Neuronal stem cell (in vitro differentiated cells): ENCODE data around the gene RUNX2.

Experiments
- DNase-seq: peaks from one replicate; pipeline ENCODE4 v3.0.0-alpha.2; 2013; ENCODE audit warnings: low spot score
- H2AFZ ChIP-seq: one replicate; pipeline ENCODE4 v1.6.1; 2013; ENCODE audit warnings: mild to moderate bottlenecking, low read length, inconsistent platforms
- H2AK5ac ChIP-seq: 2 replicates; pipeline ENCODE4 v1.6.1; 2013; ENCODE audit warnings: low read depth, mild to moderate bottlenecking, inconsistent platforms, low read length, moderate library complexity, mixed read lengths
- H2BK120ac ChIP-seq: 2 replicates; pipeline ENCODE4 v1.6.1; 2013; ENCODE audit warnings: low read depth, mild to moderate bottlenecking, inconsistent platforms, low read length, moderate library complexity, mixed read lengths
- H2BK12ac ChIP-seq: one replicate; pipeline ENCODE4 v1.6.1; 2013; ENCODE audit warnings: low read length, inconsistent platforms
- H2BK15ac ChIP-seq: 2 replicates; pipeline ENCODE4 v1.6.1; 2013; ENCODE audit warnings: mild to moderate bottlenecking, low read length, inconsistent platforms, mixed read lengths
- H2BK5ac ChIP-seq: one replicate; pipeline ENCODE4 v1.6.1; 2013; ENCODE audit warnings: inconsistent platforms, mild to moderate bottlenecking, low read length, moderate library complexity
- H3K14ac ChIP-seq: one replicate; pipeline ENCODE4 v1.6.1; 2013; ENCODE audit warnings: low read length, inconsistent platforms
- H3K18ac ChIP-seq: 2 replicates; pipeline ENCODE4 v1.6.1; 2013; ENCODE audit warnings: low read length, inconsistent platforms
- H3K23ac ChIP-seq: 2 replicates; pipeline ENCODE4 v1.6.1; 2013; ENCODE audit warnings: low read depth, mild to moderate bottlenecking, mixed read lengths, low read length, inconsistent platforms; ENCODE audit not compliant: poor library complexity
- H3K27ac ChIP-seq: replicated peaks from 3 replicates; pipeline ENCODE4 v1.5.1; 2013; ENCODE audit warnings: low read length, inconsistent platforms
- H3K27me3 ChIP-seq, 3 experiments: 2 replicates each; pipeline ENCODE4 v1.6.1; 2013; ENCODE audit warnings: low read length in 3 of 3, mild to moderate bottlenecking in 2 of 3, inconsistent platforms in 1 of 3, low read depth in 1 of 3, mixed read lengths in 1 of 3, moderate library complexity in 1 of 3; ENCODE audit not compliant: control insufficient read depth in 3 of 3, insufficient read depth in 3 of 3
- H3K36me3 ChIP-seq, 2 donors: replicated peaks in 1 of 2; 2 replicates each; pipeline ENCODE4 v1.6.1; 2013; ENCODE audit warnings: low read length in 2 of 2; ENCODE audit not compliant: control insufficient read depth in 2 of 2, insufficient read depth in 2 of 2
- H3K4ac ChIP-seq: 2 replicates; pipeline ENCODE4 v1.6.1; 2013; ENCODE audit warnings: inconsistent platforms, mild to moderate bottlenecking, low read length, moderate library complexity
- H3K4me1 ChIP-seq, 2 donors: 1 replicate in 1 of 2; 2 replicates in 1 of 2; pipeline ENCODE4 v1.6.1; 2013; ENCODE audit warnings: low read length in 2 of 2, low read depth in 1 of 2; ENCODE audit not compliant: control insufficient read depth in 2 of 2, insufficient read depth in 1 of 2
- H3K4me2 ChIP-seq: one replicate; pipeline ENCODE4 v1.6.1; 2013; ENCODE audit warnings: mild to moderate bottlenecking, low read length, inconsistent platforms; ENCODE audit not compliant: insufficient read depth, poor library complexity, severe bottlenecking
- H3K4me3 ChIP-seq, 2 donors: 2 replicates each; pipeline ENCODE4 v1.5.1; 2013; ENCODE audit warnings: low read length in 2 of 2, mild to moderate bottlenecking in 2 of 2, inconsistent platforms in 1 of 2, moderate library complexity in 1 of 2
- H3K79me1 ChIP-seq: one replicate; pipeline ENCODE4 v1.6.1; 2013; ENCODE audit warnings: low read depth, mild to moderate bottlenecking, inconsistent platforms, low read length, moderate library complexity
- H3K9ac ChIP-seq: one replicate; pipeline ENCODE4 v1.6.1; 2013; ENCODE audit warnings: mild to moderate bottlenecking, low read depth, low read length, inconsistent platforms; ENCODE audit not compliant: poor library complexity
- H3K9me3 ChIP-seq, 2 donors: replicated peaks in 1 of 2; 2 replicates each; pipeline versions ENCODE3 to v1.6.1; 2013; ENCODE audit warnings: low read length in 2 of 2, mild to moderate bottlenecking in 2 of 2, inconsistent platforms in 1 of 2, low read depth in 1 of 2, mixed read lengths in 1 of 2, moderate library complexity in 1 of 2; ENCODE audit not compliant: control insufficient read depth in 2 of 2, insufficient read depth in 1 of 2
- H4K8ac ChIP-seq: one replicate; pipeline ENCODE4 v1.6.1; 2013; ENCODE audit warnings: low read depth, mild to moderate bottlenecking, inconsistent platforms, low read length, moderate library complexity
- H4K91ac ChIP-seq: one replicate; pipeline ENCODE4 v1.6.1; 2013; ENCODE audit warnings: low read length, low read depth, mild to moderate bottlenecking, inconsistent platforms; ENCODE audit not compliant: poor library complexity
- WGBS, 2 donors: extraction: QIAGEN DNeasy Blood & Tissue Kit; methylation state at CpG; one replicate each; pipeline ENCODE4 v1.1.7; 2013; ENCODE audit warnings: missing lambda C conversion rate in 2 of 2, mixed read lengths in 1 of 2; ENCODE audit not compliant: insufficient read length in 2 of 2, insufficient replicate concordance in 1 of 2; ENCODE audit errors: extremely low coverage in 2 of 2; 5-methylcytosine and 5-hydroxymethylcytosine counted together

RUNX2 gene

DNA sequence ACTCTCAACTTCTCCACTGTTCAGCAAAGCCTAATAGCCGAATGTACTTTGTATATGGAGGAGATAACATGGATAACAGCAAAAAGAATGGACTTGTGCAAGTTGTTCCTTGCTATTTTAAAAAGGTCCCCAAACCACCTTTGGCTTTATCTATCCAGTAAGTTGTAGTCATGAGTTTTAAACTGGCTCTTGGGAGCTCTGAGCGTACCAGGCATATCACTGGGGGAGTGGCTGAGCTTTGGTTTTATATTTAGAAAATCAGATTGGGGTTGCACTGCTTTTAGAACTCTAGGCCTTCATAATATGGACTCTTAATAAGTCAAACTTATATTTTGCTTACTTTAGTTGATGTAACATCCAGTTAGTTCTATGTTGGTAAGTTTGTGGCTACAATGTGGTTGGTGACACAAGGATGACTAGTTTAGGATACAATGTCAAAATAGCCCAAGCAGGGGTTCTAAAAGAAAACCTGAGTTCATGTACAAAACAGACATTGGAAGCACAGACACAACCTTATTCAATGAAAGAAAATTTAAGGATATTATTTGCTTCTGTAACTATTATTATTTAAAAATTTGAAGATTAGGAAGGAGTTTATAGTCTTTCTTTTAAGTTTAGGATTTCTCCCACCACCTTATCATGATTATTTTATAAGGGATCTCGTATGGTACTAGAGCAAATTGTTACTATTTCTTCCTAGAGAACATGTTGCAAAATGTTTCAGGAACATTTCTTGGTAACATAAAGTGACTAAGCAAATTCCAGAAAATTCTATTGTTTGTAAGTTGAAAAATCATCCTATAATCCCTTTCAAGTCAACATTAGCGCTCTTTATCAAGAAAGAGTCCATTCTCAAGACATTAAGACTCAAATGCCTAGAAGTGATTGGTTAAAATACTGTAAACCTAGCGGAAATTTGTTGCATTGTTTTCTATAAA, 215.4 kb downstream of the RUNX2 start:
- no peak overlapping the region for H2AK5ac ChIP-seq
- WGBS, 2 donors, result no CpG with 5 or more reads among the region's 5 CpGs
- H3K4me2 ChIP-seq, result no peak overlapping the region
- no peak overlapping the region for H4K91ac ChIP-seq
- H2BK5ac ChIP-seq, result no peak overlapping the region
- no peaks in the 10 kb centered on the region for H3K27me3 ChIP-seq
- H3K9me3 ChIP-seq, result no peaks in the 10 kb centered on the region
- H3K9ac ChIP-seq, result no peak overlapping the region
- no peak overlapping the region for H2AFZ ChIP-seq
- H3K27ac ChIP-seq, result no peak overlapping the region
- H3K36me3 ChIP-seq, result peaks cover 0 to 82% of the 10 kb centered on the region in 2 donors
- no peak overlapping the region for H3K23ac ChIP-seq
- no peak overlapping the region for H3K4me3 ChIP-seq
- H2BK12ac ChIP-seq, result no peak overlapping the region
- H2BK15ac ChIP-seq, result no peak overlapping the region
- no peak overlapping the region for H4K8ac ChIP-seq
- no peak overlapping the region for H2BK120ac ChIP-seq
- no peaks in the 10 kb centered on the region for H3K79me1 ChIP-seq
- no peak for DNase-seq
- no peak overlapping the region for H3K18ac ChIP-seq
- H3K4ac ChIP-seq, result no peak overlapping the region
- H3K14ac ChIP-seq, result no peak overlapping the region
- no peaks in the 10 kb centered on the region for H3K4me1 ChIP-seq

GRCh38 chr6:45545416-45545815, 217.3 kb downstream of the RUNX2 start:
- Histone ChIP-seq H2BK12ac (no peak overlapping the region), H3K18ac (no peak overlapping the region), H2AFZ (no peak overlapping the region), H2BK5ac (no peak overlapping the region), H3K4me1 (no peaks in the 10 kb centered on the region), H3K79me1 (no peaks in the 10 kb centered on the region), H4K8ac (no peak overlapping the region), H3K27ac (no peak overlapping the region), H3K27me3 (no peaks in the 10 kb centered on the region), H2AK5ac (no peak overlapping the region), H4K91ac (no peak overlapping the region), H3K14ac (no peak overlapping the region), H3K4ac (no peak overlapping the region), H2BK15ac (no peak overlapping the region), H3K4me2 (no peak overlapping the region), H3K9ac (no peak overlapping the region), H2BK120ac (no peak overlapping the region), H3K4me3 (no peak overlapping the region), H3K23ac (no peak overlapping the region), H3K36me3 (peaks cover 0 to 82% of the 10 kb centered on the region in 2 donors), H3K9me3 (no peaks in the 10 kb centered on the region)
- DNase-seq, result no peak
- WGBS, 2 donors, result no CpG with 5 or more reads among the region's 2 CpGs

GRCh38 chr6:45548657-45549515, 220.8 kb downstream of the RUNX2 start:
- DNase-seq, result no peak
- no peaks in the 10 kb centered on the region for H3K9me3 ChIP-seq

DNA sequence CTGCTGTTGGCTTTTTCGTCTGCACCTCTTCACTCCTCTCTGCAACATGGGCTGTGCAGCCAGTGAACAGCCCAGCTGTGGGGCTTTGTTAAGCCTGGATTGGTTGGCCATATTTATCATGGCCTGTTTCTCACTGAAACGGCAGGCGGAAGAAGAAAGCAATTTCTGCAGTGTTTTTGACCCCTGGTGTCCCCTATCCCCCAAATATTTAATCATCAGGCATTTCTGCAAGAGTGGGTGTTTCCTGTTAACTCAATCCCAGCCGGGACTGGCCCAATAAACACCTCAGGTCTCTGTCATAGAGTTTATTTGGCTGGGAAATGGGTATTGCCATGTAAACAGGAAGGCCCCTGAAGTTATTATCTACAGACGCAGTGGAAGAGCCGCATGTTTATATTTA, 224.4 kb downstream of the RUNX2 start:
- Histone ChIP-seq H3K4me3 (no peak overlapping the region), H2AK5ac (no peak overlapping the region), H3K9me3 (no peaks in the 10 kb centered on the region), H2BK15ac (no peak overlapping the region), H3K9ac (no peak overlapping the region), H3K36me3 (peaks cover 0 to 27% of the 10 kb centered on the region in 2 donors), H3K4me2 (no peak overlapping the region), H4K8ac (no peak overlapping the region), H2BK120ac (no peak overlapping the region), H2BK12ac (no peak overlapping the region), H2AFZ (no peak overlapping the region), H3K27me3 (peaks cover 0 to 2% (median 0%) of the 10 kb centered on the region in 3 experiments), H3K4ac (no peak overlapping the region), H3K79me1 (peaks cover 2% of the 10 kb centered on the region), H3K14ac (no peak overlapping the region), H2BK5ac (no peak overlapping the region), H4K91ac (no peak overlapping the region), H3K4me1 (peaks cover 6 to 8% of the 10 kb centered on the region in 2 donors), H3K27ac (no peak overlapping the region), H3K18ac (no peak overlapping the region), H3K23ac (no peak overlapping the region)
- no CpG with 5 or more reads among the region's 6 CpGs for WGBS, 2 donors
- DNase-seq, result no peak

More at GRCh38 chr6:45548657-45549515, 220.8 kb downstream of the RUNX2 start:
- H3K36me3 ChIP-seq, result peaks cover 0 to 54% of the 10 kb centered on the region in 2 donors
- no CpG with 5 or more reads among the region's 7 CpGs for WGBS, 2 donors
- no peak overlapping the region for H2BK120ac ChIP-seq
- H2AK5ac ChIP-seq, result no peak overlapping the region
- no peak overlapping the region for H3K9ac ChIP-seq
- no peak overlapping the region for H3K4me2 ChIP-seq
- H3K27me3 ChIP-seq, result no peaks in the 10 kb centered on the region
- H2AFZ ChIP-seq, result no peak overlapping the region
- H3K27ac ChIP-seq, result no peak overlapping the region
- no peak overlapping the region for H3K14ac ChIP-seq
- no peak overlapping the region for H3K4ac ChIP-seq
- H3K4me1 ChIP-seq, result no peaks in the 10 kb centered on the region
- no peak overlapping the region for H2BK12ac ChIP-seq
- no peak overlapping the region for H2BK5ac ChIP-seq
- no peak overlapping the region for H4K91ac ChIP-seq
- no peak overlapping the region for H3K4me3 ChIP-seq
- H4K8ac ChIP-seq, result no peak overlapping the region
- H3K79me1 ChIP-seq, result peaks cover 2% of the 10 kb centered on the region
- no peak overlapping the region for H2BK15ac ChIP-seq
- H3K18ac ChIP-seq, result no peak overlapping the region
- H3K23ac ChIP-seq, result no peak overlapping the region
